Renal cortical epithelial cell (primary cell): ENCODE data around the gene TANC1. TPM values are rescaled to one million over a fixed set of nuclear protein-coding genes. Genes with fewer than 3 reads are reported as not detected.
"Not testable (repeated sequence)": the region's sequence is repeated elsewhere in the genome, so short reads cannot be mapped to it uniquely, and the experiment has no call there.

Experiments
- DNase-seq: peaks from one replicate; pipeline ENCODE4 v3.0.0-alpha.2; 2011; ENCODE audit warnings: low read depth
- total RNA-seq: library from RNA; depleted of rRNA; stranded (reverse); fragments of >200 nt; gene quantifications from 2 replicates; pipeline ENCODE4 v1.2.3, GENCODE V29; 2014

The TANC1 gene
- total RNA-seq, 1 donor from 2014 or later = 44.0 TPM

DNA sequence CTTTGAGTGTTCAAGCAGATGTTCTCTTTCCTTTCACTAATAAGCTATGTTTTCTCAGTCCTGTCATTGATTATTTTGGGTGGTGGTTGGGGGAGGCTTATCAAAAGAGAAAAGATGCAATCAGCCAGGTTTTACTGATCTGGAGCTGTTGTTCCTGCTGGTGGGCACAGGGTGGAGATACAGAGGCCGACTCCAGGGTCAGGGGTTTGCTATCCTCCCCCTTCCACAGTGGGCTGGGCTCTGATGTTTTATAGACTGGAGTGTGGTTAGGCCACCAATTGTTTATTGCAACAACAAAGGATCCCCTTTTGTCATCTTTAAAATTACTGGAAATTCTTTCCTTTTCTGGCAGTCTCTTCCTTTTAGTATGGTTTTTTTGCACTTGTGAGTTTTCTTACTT is 120.5 kb downstream of the TANC1 start:
- no peak for DNase-seq

DNA sequence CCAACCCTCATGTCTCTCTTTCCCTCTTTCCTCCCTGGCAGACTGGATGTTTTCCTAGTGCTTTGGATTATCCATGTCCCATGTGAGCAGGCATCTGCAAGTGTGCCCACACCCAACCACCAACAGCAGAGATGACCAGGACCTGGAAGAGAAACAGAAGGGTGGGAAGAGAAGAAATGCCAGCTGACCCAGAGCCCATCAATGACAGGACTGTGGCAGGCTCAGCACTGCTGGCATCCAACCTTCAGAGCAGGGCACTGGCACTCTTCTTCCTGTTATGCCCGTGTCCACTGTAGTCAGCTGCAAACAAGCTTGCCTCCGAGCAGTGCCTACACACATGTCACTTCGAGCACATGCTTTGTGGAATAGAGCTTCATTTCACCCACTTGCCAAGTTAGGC is 121.1 kb downstream of the TANC1 start:
- DNase-seq = no peak

DNA sequence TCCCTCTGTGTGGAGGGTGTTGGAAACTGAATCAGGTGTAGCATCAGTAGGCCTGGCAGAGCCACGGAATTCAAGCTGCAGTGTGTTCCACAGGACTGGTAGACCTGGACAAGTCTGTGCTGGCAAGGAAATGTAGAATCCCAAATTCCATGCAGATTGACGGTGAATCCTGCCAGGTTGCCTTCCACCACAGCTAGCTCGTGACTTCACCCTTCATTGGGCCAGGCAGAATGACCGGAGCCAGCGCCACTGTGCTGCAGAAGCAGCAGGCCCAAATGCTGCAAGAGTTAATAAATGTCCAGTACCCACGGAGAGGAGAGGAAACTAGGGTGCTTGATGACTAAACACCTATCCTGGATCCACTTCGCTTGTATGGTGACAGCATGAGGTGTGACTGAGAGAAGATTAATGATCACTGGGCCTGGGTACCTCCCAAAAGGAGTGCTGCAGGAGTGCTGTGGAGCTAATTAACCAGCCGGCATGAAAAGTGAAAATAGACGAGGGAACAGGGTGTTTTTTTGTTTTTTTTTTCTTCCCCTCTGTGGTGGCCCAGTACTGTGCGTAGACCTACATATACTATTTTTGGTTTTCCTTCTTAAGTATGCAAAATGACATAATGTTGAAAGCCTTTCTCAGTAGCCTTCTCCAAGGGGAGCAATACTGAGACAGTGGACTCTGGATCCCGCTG is 122.2 kb downstream of the TANC1 start:
- DNase-seq = peak; percentile 97

DNA sequence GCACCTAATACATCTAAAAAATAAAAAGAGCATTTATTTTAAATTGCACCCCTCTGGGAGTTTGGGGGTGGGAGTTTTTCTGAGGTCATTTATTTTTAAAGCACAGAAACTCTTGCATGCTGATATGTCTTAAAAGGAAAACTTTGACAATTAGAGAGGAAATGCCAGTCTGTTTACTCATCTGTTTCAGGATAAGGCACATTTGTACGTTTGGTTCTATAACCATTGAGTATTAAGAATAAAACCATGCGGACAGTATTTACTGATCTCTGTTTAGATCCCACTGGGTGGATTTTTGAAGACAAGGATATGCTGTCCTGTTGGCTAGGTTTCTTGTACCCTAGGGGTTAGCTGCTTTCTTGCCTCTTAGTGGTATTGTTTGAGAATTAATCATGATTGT is 122.9 kb downstream of the TANC1 start:
- DNase-seq = peak; percentile 78

DNA sequence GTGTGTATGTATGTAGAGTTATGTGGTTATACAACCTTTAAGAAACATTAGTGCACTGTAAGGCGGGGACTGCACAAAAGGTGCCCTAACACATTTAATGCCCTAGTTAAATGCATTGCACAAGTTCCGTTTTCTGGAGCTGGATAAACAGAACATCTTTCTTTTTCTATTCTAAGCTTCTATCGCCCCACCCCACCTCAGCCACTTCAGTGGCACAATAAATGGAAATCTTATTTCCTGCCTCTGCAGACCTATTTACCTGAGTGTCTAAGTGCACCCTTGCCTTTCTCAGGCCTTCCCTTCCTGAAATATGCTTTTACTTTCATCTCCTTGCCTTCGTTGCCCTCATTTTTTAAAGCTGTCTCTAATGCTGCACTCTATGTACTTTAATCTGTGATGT is 123.5 kb downstream of the TANC1 start:
- DNase-seq = no peak

DNA sequence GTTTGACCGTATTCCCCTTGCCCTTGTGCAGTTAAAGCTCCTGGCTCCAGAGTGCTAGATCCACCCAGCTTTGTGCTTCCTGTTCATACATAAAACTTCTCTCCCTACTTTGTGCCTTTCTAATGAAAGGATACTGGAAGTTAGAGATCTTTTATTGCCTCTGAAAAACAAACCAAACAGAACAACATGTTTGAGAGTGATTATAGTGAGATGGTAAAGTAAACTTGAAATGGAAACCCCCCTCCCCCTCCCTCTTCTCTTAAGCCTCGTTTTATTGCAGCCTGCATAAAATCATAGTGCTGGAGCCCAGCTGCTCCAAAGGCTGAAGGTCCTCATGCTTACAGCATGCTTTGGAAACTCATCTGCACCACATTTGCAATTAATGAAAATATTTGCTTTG is 125.1 kb downstream of the TANC1 start:
- DNase-seq = no peak

DNA sequence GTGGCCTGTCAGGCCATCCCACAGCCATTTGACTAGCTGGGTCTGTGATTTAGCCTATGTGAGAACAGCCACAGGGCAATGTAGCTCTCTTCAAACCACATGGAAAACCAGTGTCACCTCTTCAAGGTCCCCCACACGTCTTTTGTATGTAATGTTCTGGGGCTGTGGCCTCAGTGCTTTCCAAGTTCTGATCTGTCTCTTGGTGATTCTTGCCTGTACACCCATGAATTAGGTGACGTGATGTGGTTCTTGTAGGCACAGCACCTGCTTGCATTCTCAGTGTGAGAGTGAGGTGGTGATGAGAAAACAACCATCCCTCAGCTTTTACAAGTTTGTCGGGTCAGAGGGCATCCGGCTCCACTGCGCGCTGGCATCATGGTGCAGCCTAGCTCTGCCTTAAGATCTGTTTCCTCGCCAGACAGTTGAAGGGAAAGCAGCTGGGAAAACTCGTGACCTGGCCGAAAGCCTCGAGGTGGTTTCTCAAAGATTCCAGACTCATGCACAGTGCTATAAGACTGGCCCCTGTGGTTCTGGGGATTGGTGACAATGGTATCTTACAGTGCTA is 125.8 kb downstream of the TANC1 start:
- DNase-seq = peak; percentile 41

DNA sequence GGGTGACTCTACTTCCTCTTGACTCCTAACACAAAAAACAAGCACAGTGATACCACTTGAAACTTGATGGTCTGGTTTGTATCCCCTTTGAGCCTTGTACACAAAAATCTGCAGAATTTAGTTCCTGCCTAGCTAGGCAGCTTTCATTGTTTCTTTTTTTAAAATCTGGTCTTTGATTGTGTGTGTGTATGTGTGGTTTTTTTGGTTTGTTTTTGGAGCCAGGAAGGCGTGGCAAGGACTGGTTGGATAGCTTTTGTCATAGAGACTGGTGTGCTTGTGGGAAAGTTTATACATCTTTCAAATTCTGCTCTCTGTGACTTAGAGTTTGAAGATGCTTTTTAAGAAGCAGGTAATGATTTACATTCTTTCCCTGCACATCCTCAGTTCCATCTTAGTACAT is 127.4 kb downstream of the TANC1 start:
- DNase-seq = no peak

DNA sequence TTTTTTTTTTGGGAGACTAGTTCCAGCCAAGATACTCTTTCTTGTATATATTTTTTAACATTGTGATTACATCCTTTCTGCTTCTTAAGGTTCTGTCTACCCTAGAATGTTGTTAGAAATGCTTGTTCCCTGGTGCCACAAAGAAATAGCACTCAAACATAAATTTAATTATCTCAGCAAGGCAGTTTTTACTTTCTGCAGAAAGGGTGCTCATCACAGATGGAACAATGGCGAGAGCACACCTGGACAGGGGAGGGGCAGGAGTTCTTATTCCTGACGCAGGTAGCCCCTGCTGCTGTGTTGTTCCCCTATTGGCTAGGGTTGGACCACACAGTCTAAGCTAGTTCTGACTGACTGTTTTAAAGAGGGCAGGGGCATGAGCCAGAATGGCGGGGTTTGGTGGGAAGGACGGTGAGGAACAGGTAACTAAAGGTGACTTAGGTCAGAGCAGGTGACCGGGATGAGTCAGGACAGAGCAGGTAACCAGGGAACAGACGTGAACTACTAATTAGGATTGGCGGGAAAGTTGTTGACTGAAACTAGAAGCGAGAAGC is 127.9 kb downstream of the TANC1 start:
- not testable (repeated sequence) for DNase-seq

DNA sequence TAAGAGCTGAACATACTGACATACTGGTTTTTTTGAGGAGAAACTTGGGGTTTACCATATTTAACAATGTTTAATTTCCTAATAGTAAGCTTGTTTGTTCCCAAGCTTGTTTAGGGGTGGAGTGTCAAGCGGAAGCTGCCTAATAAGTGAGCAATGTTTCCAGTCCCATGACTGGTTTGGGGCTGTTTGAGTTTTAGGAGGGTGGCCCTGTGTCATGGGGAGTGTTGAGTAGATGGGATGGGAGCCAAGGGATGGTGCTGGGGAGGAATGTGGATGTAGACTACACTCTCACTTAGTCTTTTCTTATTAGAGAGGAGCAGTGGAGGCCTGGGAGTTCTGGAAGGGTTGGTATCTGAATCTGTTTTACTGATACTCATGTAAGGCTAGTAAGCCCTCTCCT is 128.5 kb downstream of the TANC1 start:
- DNase-seq = no peak

DNA sequence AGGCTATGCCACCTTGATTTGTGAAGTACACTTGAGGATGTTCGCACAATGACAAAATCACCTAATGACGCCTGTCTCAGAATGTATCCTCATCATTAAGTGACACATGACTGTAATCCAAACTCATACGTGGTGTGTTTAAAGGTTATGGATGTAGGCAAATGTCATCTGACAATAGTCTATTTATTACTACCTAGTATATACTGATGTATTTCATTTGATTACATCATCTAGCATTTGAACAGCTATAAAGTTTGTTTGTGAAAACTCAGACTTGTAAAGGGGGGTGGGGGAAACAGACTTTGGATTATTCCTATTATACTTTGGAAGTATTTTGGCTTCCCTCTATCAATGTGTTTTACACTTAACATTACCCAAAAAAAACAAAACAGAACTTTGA is 129.9 kb downstream of the TANC1 start:
- DNase-seq = no peak

DNA sequence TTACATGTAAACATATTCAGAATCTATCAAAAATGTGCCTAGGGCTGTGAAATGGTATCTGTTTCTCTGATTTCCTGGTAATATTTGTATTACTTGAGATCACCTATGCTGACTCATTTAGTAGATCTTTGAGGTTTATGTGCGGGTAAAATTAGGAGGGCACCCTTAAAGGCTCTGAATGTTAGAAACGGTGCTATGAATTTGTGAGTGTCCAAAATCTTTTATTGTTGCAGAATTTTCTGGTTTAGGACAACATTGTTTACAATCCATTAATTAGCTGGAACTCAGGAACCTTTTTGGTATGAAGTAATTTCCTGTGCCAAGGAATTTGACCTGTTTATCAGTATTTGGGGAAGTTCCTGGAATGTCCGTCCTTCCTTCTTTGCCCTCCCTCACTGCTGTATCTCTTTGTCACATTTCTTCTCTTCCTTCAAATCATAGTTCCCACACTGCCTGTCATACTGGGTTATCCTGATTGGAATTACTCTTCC is 130.5 kb downstream of the TANC1 start:
- DNase-seq = peak; percentile 61

DNA sequence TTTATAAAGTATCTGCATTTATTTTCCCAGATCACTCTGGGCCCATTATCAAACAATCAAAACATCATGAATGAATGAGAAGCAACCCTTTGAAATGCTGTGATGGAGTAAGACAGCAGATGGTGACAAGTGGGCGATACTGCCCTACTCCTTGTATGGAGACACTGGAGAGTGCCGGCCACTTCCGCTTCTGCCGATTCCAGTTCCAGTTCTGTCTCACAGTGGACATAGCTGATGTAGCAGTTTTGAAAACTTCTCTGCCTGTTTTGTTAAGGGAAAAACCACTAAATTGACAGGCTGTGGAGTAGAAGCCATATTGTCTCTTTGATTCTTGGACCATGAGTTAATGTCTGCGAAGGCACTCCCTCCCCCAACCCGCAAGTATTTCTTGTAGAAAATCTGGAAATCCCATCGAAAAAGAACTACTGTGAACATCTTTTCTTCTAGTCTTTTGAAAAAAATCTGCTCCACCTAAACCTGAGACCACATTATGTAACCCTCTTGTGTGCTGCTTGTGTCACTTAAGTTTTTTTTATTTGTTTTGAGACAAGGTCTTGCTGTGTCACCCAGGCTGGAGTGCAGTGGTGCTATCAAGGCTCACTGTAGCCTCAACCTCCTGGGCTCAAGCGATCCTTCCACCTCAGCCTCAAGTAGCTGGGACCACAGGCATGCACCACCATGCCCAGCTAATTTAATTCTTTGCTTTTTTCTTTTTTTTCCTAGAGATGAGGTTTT is 133.5 kb downstream of the TANC1 start:
- DNase-seq = no peak

DNA sequence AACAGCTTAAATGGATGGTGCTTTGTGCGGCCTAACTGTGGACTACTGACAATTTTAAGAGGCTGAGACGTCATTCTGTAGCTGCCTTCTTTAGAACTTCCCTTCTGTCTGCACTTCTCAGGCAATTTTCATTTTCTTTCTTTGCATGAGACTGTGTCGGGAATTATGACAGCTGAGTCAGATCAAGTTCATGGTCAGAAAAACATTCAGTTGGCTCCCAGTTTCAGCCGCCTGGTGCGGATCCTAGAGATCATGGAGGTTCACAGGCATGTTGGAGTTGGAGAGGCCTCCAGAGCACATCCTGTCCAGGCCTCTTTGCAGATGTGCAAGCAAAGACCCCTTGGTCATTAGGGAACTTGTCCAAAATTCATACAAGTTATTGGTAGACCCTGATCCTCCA is 135.0 kb downstream of the TANC1 start:
- DNase-seq = no peak

DNA sequence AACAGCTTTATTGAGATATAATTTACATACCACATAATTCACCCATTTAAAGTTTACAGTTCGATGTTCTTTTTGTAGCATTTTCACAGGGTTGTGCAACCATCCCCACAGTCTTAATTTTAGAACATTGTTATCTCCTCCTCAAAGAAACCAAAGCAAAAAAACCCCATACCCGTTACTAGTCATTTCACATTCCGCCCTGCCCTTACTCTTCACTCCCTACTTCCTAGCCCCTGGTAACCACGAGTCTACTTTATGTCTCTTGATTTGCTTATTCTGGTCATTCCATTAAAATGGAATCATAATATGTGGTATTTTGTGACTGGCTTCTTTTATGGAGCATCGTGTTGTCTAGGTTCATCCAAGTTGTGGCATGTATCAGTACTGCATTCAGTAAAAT is 137.7 kb downstream of the TANC1 start:
- no peak for DNase-seq

DNA sequence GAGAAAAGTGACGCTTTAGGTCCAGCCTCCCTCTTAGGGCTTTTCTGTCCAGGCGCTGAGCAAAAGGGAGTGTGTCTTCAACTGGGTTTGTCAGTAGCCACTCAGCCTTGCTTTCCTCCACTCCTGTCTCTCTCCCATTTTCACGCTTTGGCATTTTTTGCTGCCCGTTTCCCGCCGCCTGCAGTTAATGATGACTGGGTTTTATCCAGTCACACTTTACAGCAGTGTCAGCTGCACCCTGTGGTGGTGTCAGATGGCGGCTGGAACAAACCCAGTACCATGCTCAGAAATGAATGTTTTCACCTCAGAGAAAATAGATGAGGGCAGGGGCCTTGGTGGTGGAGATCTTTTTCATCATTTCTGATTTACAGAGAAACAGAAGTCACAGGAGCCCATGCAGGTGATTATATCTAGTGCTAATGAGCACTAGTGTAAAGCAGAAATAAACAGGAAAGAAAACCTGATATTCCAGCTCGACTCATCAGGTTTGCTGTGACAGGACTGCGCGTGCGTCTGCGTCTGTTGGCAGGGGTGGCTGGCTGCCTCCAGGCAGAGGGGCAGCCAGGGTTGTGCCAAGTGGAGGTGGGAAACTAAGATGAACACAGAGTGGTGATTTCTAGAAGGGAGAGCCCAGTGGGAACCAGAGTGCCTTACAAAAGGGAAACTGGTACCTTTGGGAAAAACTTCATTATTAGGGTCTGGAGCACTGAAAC is 139.9 kb downstream of the TANC1 start:
- no peak for DNase-seq

DNA sequence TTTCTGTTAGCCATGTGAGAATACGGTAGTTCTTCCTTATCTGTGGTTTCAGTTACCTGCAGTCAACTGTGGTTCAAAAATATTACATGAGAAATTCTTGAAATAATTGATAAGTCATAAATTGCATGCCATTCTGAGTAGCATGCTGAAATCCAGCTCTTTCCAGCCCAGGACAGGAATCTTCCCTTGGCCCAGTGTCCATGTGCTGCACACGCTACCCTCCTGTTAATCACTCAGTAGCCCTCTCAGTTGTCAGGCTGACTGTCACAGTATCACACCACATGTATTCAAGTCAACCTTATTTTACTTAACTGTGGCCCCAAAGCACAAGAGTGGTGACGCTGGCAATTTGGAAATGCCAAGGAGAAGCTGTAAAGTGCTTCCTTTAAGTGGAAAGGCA is 141.1 kb downstream of the TANC1 start:
- no peak for DNase-seq

DNA sequence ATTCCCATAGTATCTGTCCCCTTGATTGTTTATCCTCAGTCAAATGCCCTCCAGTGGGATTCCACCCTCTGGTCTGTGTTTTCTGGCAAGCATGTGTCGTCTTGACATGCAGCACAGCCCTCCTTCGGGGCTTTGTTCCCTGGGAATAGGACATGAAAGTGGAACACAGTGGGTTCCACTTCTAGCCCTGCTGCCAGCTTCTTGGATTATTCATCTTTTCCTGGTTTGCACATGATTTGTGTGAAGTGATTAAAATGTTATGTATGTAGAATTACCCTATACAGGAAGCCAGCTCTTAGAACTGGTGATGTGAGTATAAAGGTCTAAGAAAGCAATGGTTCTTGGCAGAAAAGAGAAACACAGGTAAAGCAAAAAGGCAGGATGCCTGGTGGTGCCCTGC is 142.3 kb downstream of the TANC1 start:
- DNase-seq = no peak

DNA sequence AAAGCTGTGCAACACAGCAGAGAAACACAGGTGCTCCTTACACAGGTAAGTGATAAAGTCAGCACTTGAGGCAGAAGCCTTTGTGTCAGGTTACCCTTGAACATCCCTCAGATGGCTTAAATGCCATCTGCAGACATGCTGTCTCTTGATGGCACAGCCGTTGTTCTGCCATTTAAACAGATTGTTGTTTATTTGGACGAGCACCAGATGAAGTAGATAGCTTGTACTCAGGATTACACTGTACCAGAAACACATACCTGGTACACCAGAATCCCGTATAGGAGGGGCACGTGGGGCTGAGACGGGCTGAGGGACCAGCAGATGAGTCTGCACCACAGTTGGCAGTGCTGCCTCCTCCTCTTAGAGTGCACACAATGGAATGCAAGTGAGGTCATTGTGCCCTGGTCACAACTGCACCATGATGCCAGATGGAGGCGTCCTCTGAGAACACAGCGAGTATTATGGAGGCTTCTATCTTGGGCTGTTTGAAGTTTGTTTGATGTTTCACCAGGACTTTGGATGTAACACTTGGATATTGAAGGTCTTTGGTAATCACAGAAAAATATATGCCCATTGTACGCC is 143.0 kb downstream of the TANC1 start:
- DNase-seq = no peak

DNA sequence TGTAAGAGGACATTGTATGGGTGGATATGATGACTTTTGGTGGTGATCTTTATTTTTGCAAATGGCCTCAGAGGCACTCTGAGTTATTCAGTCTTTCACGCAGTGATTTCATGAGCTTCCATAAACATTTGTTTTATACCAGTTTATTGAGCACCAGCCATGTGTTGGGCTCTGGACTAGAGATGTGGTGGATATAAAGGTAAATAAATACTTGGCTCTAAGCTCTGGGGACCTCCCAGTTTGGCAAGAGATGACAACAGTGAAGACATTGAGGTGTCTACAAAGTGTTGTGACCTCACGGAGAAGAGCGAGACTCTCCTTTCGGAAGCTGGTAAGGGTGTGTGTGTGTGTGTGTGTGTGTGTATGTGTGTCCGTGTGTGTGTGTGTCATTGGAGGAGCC is 146.4 kb downstream of the TANC1 start:
- DNase-seq = no peak

DNA sequence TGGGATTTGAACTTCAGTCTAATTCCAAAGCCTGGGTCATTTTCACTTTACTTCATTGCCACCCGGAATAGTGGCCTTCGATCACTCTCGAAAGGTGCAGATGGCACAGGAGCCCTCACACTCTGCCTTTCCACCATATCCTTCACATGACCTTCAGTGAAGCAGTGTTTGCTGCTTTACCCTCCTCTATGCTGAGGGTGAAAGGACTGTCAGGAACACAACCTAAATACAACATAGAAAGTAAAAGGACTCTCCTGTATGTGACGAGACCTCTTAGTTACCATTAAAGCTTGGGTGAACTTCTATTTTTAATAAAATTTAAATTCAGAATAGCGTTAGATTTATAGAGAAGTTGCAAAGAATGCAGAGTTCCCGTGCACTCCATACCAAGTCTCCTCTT is 148.5 kb downstream of the TANC1 start:
- no peak for DNase-seq

DNA sequence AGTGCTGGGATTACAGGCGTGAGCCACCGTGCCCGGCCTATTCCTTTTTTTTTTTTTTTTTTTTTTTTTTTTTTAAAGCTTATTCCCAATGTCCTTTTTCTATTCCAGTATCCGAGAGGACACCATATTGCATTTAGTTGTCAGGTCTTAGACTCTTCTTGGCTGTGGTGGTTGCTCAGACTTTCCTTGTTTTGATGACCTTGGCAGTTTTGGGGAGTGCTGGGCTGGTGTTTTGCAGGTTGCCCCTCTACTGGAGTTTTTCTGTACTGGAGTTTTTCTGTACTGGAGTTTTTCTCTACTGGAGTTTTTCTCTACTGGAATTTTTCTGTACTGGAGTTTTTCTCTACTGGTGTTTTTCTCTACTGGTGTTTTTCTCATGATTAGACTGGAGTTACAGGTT is 149.2 kb downstream of the TANC1 start:
- DNase-seq = no peak
